ENCODE results near the gene POLK. TPM values are rescaled to one million over a fixed set of nuclear protein-coding genes. Genes with fewer than 3 reads are reported as not detected.

The POLK gene
- total and polyA plus RNA-seq, 2 of the 4 experiments (the other 2 are of a cell fraction): 10.4 to 24.4 TPM

- Histone ChIP-seq H3K4ac (ENCODE audit: low read depth, low read length) (0 out of 2 replicates have a peak overlapping the region, but pooled peaks have one; percentile 0), H2AK9ac (replicated peaks; ENCODE audit: low read depth, low read length, poor library complexity) (no peak overlapping the region), H3K14ac (replicated peaks; ENCODE audit: low read depth, low read length) (no peak overlapping the region), H2BK5ac (ENCODE audit: low read depth, low read length, poor library complexity, severe bottlenecking) (no peak overlapping the region), H3K36me3 (ENCODE audit: control insufficient read depth, insufficient read depth, low read length) (no peaks in the 10 kb centered on the region; the same call in 1 of the 2 replicates), H3K9me1 (ENCODE audit: insufficient read depth, low read length) (peaks cover 9% of the 10 kb centered on the region), H3K4me1 (ENCODE audit: control insufficient read depth, insufficient read depth, low read length) (peaks cover 6% of the 10 kb centered on the region; the same call in 1 of the 2 replicates), H2AK5ac (ENCODE audit: low read depth, low read length) (no peak overlapping the region), H4K91ac (ENCODE audit: insufficient read depth, low read depth, low read length) (no peak overlapping the region), H3K79me1 (ENCODE audit: low read depth in 1 of 2, low read length in 2 of 2) (peaks cover 26 to 53% of the 10 kb centered on the region in 2 experiments), H4K5ac (ENCODE audit: low read depth, low read length) (no peak overlapping the region), H3K23ac (ENCODE audit: low read depth, low read length) (no peak overlapping the region), H2BK15ac (ENCODE audit: low read depth, low read length) (no peak overlapping the region), H3K9me3 (ENCODE audit: control insufficient read depth, insufficient read depth, low read length) (peaks cover 3% of the 10 kb centered on the region; the same call in 1 of the 2 replicates), H2AFZ (replicated peaks; ENCODE audit: low read length, poor library complexity) (peak overlapping the region; percentile 8), H3K27ac (ENCODE audit: insufficient read depth, low read length) (no peak overlapping the region), H2BK20ac (ENCODE audit: low read depth, low read length) (no peak overlapping the region), H4K20me1 (ENCODE audit: insufficient read depth, low read length) (peaks cover 9% of the 10 kb centered on the region), H3K18ac (ENCODE audit: low read depth, low read length) (no peak overlapping the region), H3K4me3 (ENCODE audit: insufficient read depth, low read depth, low read length) (no peak overlapping the region), H3K4me2 (ENCODE audit: low read depth, low read length) (no peak overlapping the region), H2BK120ac (ENCODE audit: low read depth, low read length) (no peak overlapping the region), H3K27me3 (ENCODE audit: control insufficient read depth, insufficient read depth, low read length) (no peaks in the 10 kb centered on the region), H4K8ac (ENCODE audit: low read depth in 2 of 2, low read length in 2 of 2) (no peak overlapping the region), H3K56ac (ENCODE audit: extremely low read depth, insufficient read depth, low read length) (no peak overlapping the region), H3K9ac (ENCODE audit: low read depth, low read length) (no peak overlapping the region)
- ChIA-PET CTCF (no interaction called here), POLR2A (ENCODE audit: unreplicated experiment) (no interaction called here)
- no peak for TF ChIP-seq CTCF (conservative IDR thresholded peaks at IDR 0.05; ENCODE audit: low read depth, low read length)
- no peak for TF ChIP-seq SMC3 (IDR thresholded peaks at IDR 0.05; ENCODE audit: low read depth, low read length)
- TF ChIP-seq BHLHE40 (IDR thresholded peaks at IDR 0.05; ENCODE audit: low read depth, low read length): no peak
- TF ChIP-seq RAD21 (IDR thresholded peaks at IDR 0.05; ENCODE audit: low read length): no peak
- TF ChIP-seq, protein P1, sequence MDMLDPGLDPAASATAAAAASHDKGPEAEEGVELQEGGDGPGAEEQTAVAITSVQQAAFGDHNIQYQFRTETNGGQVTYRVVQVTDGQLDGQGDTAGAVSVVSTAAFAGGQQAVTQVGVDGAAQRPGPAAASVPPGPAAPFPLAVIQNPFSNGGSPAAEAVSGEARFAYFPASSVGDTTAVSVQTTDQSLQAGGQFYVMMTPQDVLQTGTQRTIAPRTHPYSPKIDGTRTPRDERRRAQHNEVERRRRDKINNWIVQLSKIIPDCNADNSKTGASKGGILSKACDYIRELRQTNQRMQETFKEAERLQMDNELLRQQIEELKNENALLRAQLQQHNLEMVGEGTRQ (IDR thresholded peaks at IDR 0.05; ENCODE audit: low read depth, low read length): no peak
- TF ChIP-seq MXI1 (IDR thresholded peaks at IDR 0.05; ENCODE audit: borderline replicate concordance, low read depth, low read length): no peak
- TF ChIP-seq CHD1 (IDR thresholded peaks at IDR 0.05; ENCODE audit: low read depth, low read length): no peak
- TF ChIP-seq RCOR1 (IDR thresholded peaks at IDR 0.05; ENCODE audit: insufficient replicate concordance, low read length): no peak
- no peak for TF ChIP-seq MAZ (IDR thresholded peaks at IDR 0.05; ENCODE audit: borderline replicate concordance, low read depth, low read length)
- TF ChIP-seq RFX5 (IDR thresholded peaks at IDR 0.05; ENCODE audit: low read depth, low read length): no peak
- TF ChIP-seq FOS (IDR thresholded peaks at IDR 0.05; ENCODE audit: low read depth, low read length): no peak
- TF ChIP-seq MAFK (IDR thresholded peaks at IDR 0.05; ENCODE audit: low read depth, low read length): no peak
- TF ChIP-seq ELK1 (IDR thresholded peaks at IDR 0.05; ENCODE audit: borderline replicate concordance, low read depth, low read length): no peak
- TF ChIP-seq POLR2A (IDR thresholded peaks at IDR 0.05; ENCODE audit: low read depth, low read length): no peak
- TF ChIP-seq NFE2L2 (IDR thresholded peaks at IDR 0.05; ENCODE audit: low read depth, low read length): no peak
- TF ChIP-seq CEBPB (IDR thresholded peaks at IDR 0.05; ENCODE audit: low read depth, low read length): no peak
- intact Hi-C loops (cut with micrococcal nuclease) (no loop called here), in situ Hi-C loops (cut with MboI; ENCODE audit: low sequenced_read_pairs) (no loop called here), dilution Hi-C loops (cut with HindIII; ENCODE audit: low sequenced_read_pairs, unreplicated experiment) (no loop called here)
- peak; percentile 37; the same call in 1 of the 2 replicates for ATAC-seq (ENCODE audit: low read depth)
- 100% methylated on average over 2 of the region's 6 CpGs; no CpG with 5 or more reads in 1 of the 2 experiments for WGBS, 2 experiments (ENCODE audit: extremely low coverage in 2 of 2, insufficient read length in 1 of 2)
- no peak for DNase-seq
- BruUV-seq (replicated peaks): no TSS peak
Measured at GRCh38 chr5:75536694-75537360, 25.1 kb downstream of the POLK start.
